Ectodermal cell (in vitro differentiated cells): Measurements from ENCODE around the gene MYO1G.

Experiments
- H3K27ac ChIP-seq: 2 replicates; pipeline ENCODE4 v1.7.0; 2013; ENCODE audit warnings: mild to moderate bottlenecking, low read depth, low read length; ENCODE audit not compliant: insufficient read depth, poor library complexity, severe bottlenecking
- H3K27me3 ChIP-seq: 2 replicates; pipeline ENCODE4 v1.7.0; 2013; ENCODE audit warnings: mild to moderate bottlenecking, low read length; ENCODE audit not compliant: insufficient read depth, control insufficient read depth, poor library complexity, severe bottlenecking
- H3K36me3 ChIP-seq: one replicate; pipeline ENCODE4 v1.7.0; 2013; ENCODE audit warnings: low read length; ENCODE audit not compliant: control insufficient read depth, insufficient read depth
- H3K4me1 ChIP-seq: one replicate; pipeline ENCODE4 v1.7.0; 2013; ENCODE audit warnings: low read length; ENCODE audit not compliant: control insufficient read depth, insufficient read depth
- H3K4me3 ChIP-seq: 2 replicates; pipeline ENCODE4 v1.7.0; 2013; ENCODE audit warnings: low read depth, low read length, control low read depth; ENCODE audit not compliant: insufficient read depth
- H3K9me3 ChIP-seq: 2 replicates; pipeline ENCODE4 v1.7.0; 2013; ENCODE audit warnings: mild to moderate bottlenecking, low read length, moderate library complexity; ENCODE audit not compliant: control insufficient read depth
- WGBS, 2 experiments: methylation state at CpG; one replicate each; pipeline ENCODE4 v1.1.7; 2013; ENCODE audit warnings: missing lambda C conversion rate in 2 of 2; 5-methylcytosine and 5-hydroxymethylcytosine counted together

Gene MYO1G

DNA sequence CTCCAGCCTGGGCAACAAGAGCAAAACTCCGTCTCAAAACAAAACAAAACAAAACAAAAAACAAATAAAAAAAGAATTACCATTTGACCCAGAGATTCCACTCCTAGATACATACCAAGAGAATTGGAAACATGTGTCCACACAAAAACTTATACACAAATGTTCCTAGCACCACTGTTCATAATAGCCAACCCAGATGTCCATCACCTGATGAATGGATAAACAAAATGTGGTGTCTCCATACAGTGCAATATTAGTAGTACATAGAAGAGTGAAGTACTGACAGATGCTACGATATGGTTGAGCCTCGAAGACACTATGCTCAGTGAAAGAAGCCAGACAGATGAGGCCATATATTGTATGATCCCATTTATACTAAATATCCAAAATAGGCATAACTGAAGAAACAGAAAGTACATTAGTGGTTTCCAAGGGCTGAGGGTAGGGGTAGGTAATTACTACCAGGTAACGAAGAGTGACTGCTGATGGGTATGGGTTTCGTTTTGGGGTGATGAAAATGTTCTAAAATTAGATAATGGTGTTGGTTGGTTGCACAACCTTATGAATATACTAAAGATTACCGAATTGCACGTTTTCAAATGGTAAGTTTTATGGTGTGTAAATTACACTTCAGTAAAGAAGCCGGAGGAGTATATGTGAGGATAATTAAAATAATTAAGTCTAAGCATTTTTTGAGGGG is 20.0 kb downstream of the MYO1G start:
- H3K9me3 ChIP-seq, result no peaks in the 10 kb centered on the region
- H3K4me3 ChIP-seq, result no peak overlapping the region
- 82 to 84% methylated on average over 8 of the region's 8 CpGs for WGBS, 2 experiments
- H3K4me1 ChIP-seq, result peaks cover 8% of the 10 kb centered on the region
- no peaks in the 10 kb centered on the region for H3K36me3 ChIP-seq
- peaks cover 30% of the 10 kb centered on the region for H3K27me3 ChIP-seq
- no peak overlapping the region for H3K27ac ChIP-seq

- peaks cover 6% of the 10 kb centered on the region for H3K27me3 ChIP-seq
- WGBS, 2 experiments, result 89 to 93% methylated on average over 10 of the region's 10 CpGs
- no peaks in the 10 kb centered on the region for H3K9me3 ChIP-seq
- H3K4me1 ChIP-seq, result no peaks in the 10 kb centered on the region
- H3K36me3 ChIP-seq, result no peaks in the 10 kb centered on the region
- H3K4me3 ChIP-seq, result no peak overlapping the region
- no peak overlapping the region for H3K27ac ChIP-seq
These were observed 22.6 kb downstream of the MYO1G start for GRCh38 chr7:44956157-44956766.

GRCh38 chr7:44955733-44956132 is 23.1 kb downstream of the MYO1G start:
- Histone ChIP-seq H3K9me3 (no peaks in the 10 kb centered on the region), H3K4me1 (no peaks in the 10 kb centered on the region), H3K36me3 (no peaks in the 10 kb centered on the region), H3K27ac (no peak overlapping the region), H3K27me3 (peaks cover 6% of the 10 kb centered on the region), H3K4me3 (no peak overlapping the region)
- WGBS, 2 experiments, result 85 to 89% methylated on average over 2 of the region's 2 CpGs

GRCh38 chr7:44953156-44953555 is 25.7 kb downstream of the MYO1G start:
- Histone ChIP-seq H3K27me3 (no peaks in the 10 kb centered on the region), H3K27ac (no peak overlapping the region), H3K4me3 (no peak overlapping the region), H3K36me3 (no peaks in the 10 kb centered on the region), H3K9me3 (no peaks in the 10 kb centered on the region), H3K4me1 (no peaks in the 10 kb centered on the region)
- 92 to 96% methylated on average over 2 of the region's 2 CpGs for WGBS, 2 experiments

DNA sequence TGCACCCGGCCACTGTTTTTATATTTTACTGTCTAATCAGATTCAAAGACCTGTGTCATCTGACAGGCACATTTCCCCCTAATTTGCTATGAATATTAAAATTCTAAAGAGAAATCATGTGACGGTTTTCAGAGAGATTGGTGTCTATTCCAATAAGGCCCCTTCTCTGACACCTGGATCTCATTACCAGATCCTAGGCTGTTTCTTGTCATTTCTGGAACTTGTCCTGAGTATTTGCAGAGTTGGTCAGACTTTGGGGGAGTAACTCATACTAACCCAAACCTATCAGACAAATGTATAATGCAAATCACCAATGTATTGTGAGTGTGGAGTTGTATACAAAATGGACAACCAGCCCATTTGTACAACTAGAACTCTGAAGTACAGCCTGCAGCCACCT is 29.5 kb downstream of the MYO1G start:
- H3K9me3 ChIP-seq, result no peaks in the 10 kb centered on the region
- H3K4me3 ChIP-seq, result no peak overlapping the region
- WGBS, 2 experiments, result 82 to 89% methylated on average over 2 of the region's 2 CpGs
- no peaks in the 10 kb centered on the region for H3K36me3 ChIP-seq
- H3K27ac ChIP-seq, result no peak overlapping the region
- H3K27me3 ChIP-seq, result no peaks in the 10 kb centered on the region
- H3K4me1 ChIP-seq, result no peaks in the 10 kb centered on the region

- no peaks in the 10 kb centered on the region for H3K4me1 ChIP-seq
- H3K27me3 ChIP-seq, result no peaks in the 10 kb centered on the region
- H3K9me3 ChIP-seq, result no peaks in the 10 kb centered on the region
- no peak overlapping the region for H3K4me3 ChIP-seq
- no peaks in the 10 kb centered on the region for H3K36me3 ChIP-seq
- no peak overlapping the region for H3K27ac ChIP-seq
- WGBS, 2 experiments, result 57 to 100% methylated on average over 1 of the region's 1 CpG
These were observed 33.3 kb downstream of the MYO1G start for GRCh38 chr7:44945479-44945878.

GRCh38 chr7:44944821-44945220 is 34.0 kb downstream of the MYO1G start:
- H3K4me1 ChIP-seq, result no peaks in the 10 kb centered on the region
- H3K36me3 ChIP-seq, result no peaks in the 10 kb centered on the region
- WGBS, 2 experiments, result 75 to 83% methylated on average over 7 of the region's 7 CpGs
- no peak overlapping the region for H3K27ac ChIP-seq
- no peaks in the 10 kb centered on the region for H3K27me3 ChIP-seq
- H3K9me3 ChIP-seq, result no peaks in the 10 kb centered on the region
- no peak overlapping the region for H3K4me3 ChIP-seq

- Histone ChIP-seq H3K4me1 (no peaks in the 10 kb centered on the region), H3K27me3 (no peaks in the 10 kb centered on the region), H3K36me3 (no peaks in the 10 kb centered on the region), H3K4me3 (no peak overlapping the region), H3K9me3 (no peaks in the 10 kb centered on the region), H3K27ac (no peak overlapping the region)
These were observed 35.2 kb downstream of the MYO1G start for GRCh38 chr7:44943631-44944030.

- no peaks in the 10 kb centered on the region for H3K36me3 ChIP-seq
- 82 to 84% methylated on average over 5 of the region's 5 CpGs for WGBS, 2 experiments
- no peaks in the 10 kb centered on the region for H3K27me3 ChIP-seq
- H3K27ac ChIP-seq, result no peak overlapping the region
- no peaks in the 10 kb centered on the region for H3K4me1 ChIP-seq
- no peaks in the 10 kb centered on the region for H3K9me3 ChIP-seq
- no peak overlapping the region for H3K4me3 ChIP-seq
These were observed 41.4 kb downstream of the MYO1G start for GRCh38 chr7:44937426-44937825.

- Histone ChIP-seq H3K27me3 (no peaks in the 10 kb centered on the region), H3K36me3 (no peaks in the 10 kb centered on the region), H3K27ac (no peak overlapping the region), H3K9me3 (no peaks in the 10 kb centered on the region), H3K4me1 (no peaks in the 10 kb centered on the region), H3K4me3 (no peak overlapping the region)
- 87 to 89% methylated on average over 5 of the region's 5 CpGs for WGBS, 2 experiments
These were observed 42.5 kb downstream of the MYO1G start for GRCh38 chr7:44936322-44936721.
